SK-N-SH (cell line): ENCODE measurements around the gene SAYSD1. TPM values are rescaled to one million over a fixed set of nuclear protein-coding genes. Genes with fewer than 3 reads are reported as not detected.
"Not testable (repeated sequence)": the region's sequence is repeated elsewhere in the genome, so short reads cannot be mapped to it uniquely, and the experiment has no call there.

ENCODE experiments used
- CTCF ChIA-PET: fragments of 300-600, 350-600 bp; formaldehyde crosslinking; extraction: SDS; loops from one replicate; lab custom pipeline; 2021; lab: Yijun Ruan, JAX
- POLR2A ChIA-PET: fragments of 350-600 bp; sonication (Branson Sonifier 250); formaldehyde crosslinking; extraction: SDS; loops from one replicate; lab custom pipeline; 2020; ENCODE audit warnings: antibody characterized with exemption, inconsistent platforms; lab: Yijun Ruan, JAX
- DNase-seq: peaks from one replicate; pipeline ENCODE4 v3.0.0; 2012
- H2AFZ ChIP-seq: fragments of 200-600 bp; sonication (generic); 2 replicates; pipeline ENCODE4 v1.8.1; 2016; ENCODE audit warnings: antibody characterized with exemption, mild to moderate bottlenecking, low read depth
- H3F3A ChIP-seq: fragments of 200-600 bp; sonication (generic); replicated peaks from 2 replicates; pipeline ENCODE3; 2016; ENCODE audit warnings: antibody characterized with exemption, mild to moderate bottlenecking; ENCODE audit not compliant: insufficient read depth
- H3K27ac ChIP-seq, 2 experiments: fragments of 200-500 bp in 1 of 2; fragments of 200-600 bp in 1 of 2; sonication (Bioruptor generic) in 1 of 2; sonication (generic), shearing (Covaris generic) in 1 of 2; 2 replicates each; pipeline versions ENCODE4 v1.5.1 to v1.6.1; 2014 to 2016; ENCODE audit warnings: low read depth in 2 of 2, inconsistent platforms in 1 of 2, low read length in 1 of 2, mild to moderate bottlenecking in 1 of 2, mixed read lengths in 1 of 2
- H3K27me3 ChIP-seq: fragments of 200-600 bp; sonication (generic), shearing (Covaris generic); 2 replicates; pipeline ENCODE4 v1.6.1; 2016; ENCODE audit warnings: mixed run types; ENCODE audit not compliant: insufficient read depth
- H3K36me3 ChIP-seq, 2 experiments: fragments of 200-500 bp in 1 of 2; fragments of 200-600 bp in 1 of 2; sonication (Bioruptor generic) in 1 of 2; sonication (generic) in 1 of 2; replicated peaks in 1 of 2; 2 replicates each; pipeline versions ENCODE3 to v1.5.1; 2014 to 2016; ENCODE audit warnings: low read length in 1 of 2, mild to moderate bottlenecking in 1 of 2; ENCODE audit not compliant: insufficient read depth in 2 of 2, control insufficient read depth in 1 of 2
- H3K4me1 ChIP-seq, 2 experiments: fragments of 200-500 bp in 1 of 2; fragments of 200-600 bp in 1 of 2; sonication (Bioruptor generic) in 1 of 2; sonication (generic), shearing (Covaris generic) in 1 of 2; 2 replicates each; pipeline versions ENCODE4 v1.5.1 to v1.6.1; 2014 to 2016; ENCODE audit warnings: low read depth in 1 of 2, low read length in 1 of 2, mixed run types in 1 of 2; ENCODE audit not compliant: insufficient read depth in 2 of 2, control insufficient read depth in 1 of 2
- H3K4me2 ChIP-seq: fragments of 200-600 bp; sonication (generic), shearing (Covaris generic); 2 replicates; pipeline ENCODE4 v1.6.1; 2017; ENCODE audit warnings: mixed run types
- H3K4me3 ChIP-seq, 2 experiments: fragments of 200-500 bp in 1 of 2; fragments of 200-600 bp in 1 of 2; sonication (Bioruptor generic) in 1 of 2; sonication (generic), shearing (Covaris generic) in 1 of 2; 2 replicates each; pipeline versions ENCODE4 v1.5.1 to v1.8.1; 2014 to 2016; ENCODE audit warnings: low read depth in 2 of 2, inconsistent platforms in 1 of 2, low read length in 1 of 2, mild to moderate bottlenecking in 1 of 2, mixed read lengths in 1 of 2, moderate library complexity in 1 of 2
- H3K79me2 ChIP-seq: fragments of 200-600 bp; sonication (generic); 2 replicates; pipeline ENCODE4 v1.8.1; 2017; ENCODE audit warnings: mild to moderate bottlenecking; ENCODE audit not compliant: insufficient read depth
- H3K9ac ChIP-seq: fragments of 200-600 bp; sonication (generic); 2 replicates; pipeline ENCODE4 v1.6.1; 2017; ENCODE audit warnings: mixed run types
- H3K9me2 ChIP-seq: fragments of 200-600 bp; sonication (generic); 2 replicates; pipeline ENCODE4 v1.6.1; 2017; ENCODE audit warnings: mixed run types
- H3K9me3 ChIP-seq: fragments of 200-600 bp; sonication (generic); 2 replicates; pipeline ENCODE4 v1.6.1; 2017; ENCODE audit warnings: mixed run types, mild to moderate bottlenecking, moderate library complexity
- H4K20me1 ChIP-seq: fragments of 200-600 bp; sonication (generic); 2 replicates; pipeline ENCODE4 v1.6.1; 2017; ENCODE audit warnings: mild to moderate bottlenecking, mixed run types; ENCODE audit not compliant: insufficient read depth
- CTCF ChIP-seq: fragments of 200-600 bp; sonication (generic); IDR thresholded peaks from 2 replicates; pipeline ENCODE4 v1.6.1; 2017; ENCODE audit warnings: antibody characterized with exemption, mild to moderate bottlenecking, moderate library complexity
- EZH2phosphoT487 ChIP-seq: fragments of 200-600 bp; sonication (generic); IDR thresholded peaks from 2 replicates; pipeline ENCODE4 v1.6.1; 2017; ENCODE audit warnings: low read depth, mixed run types, mild to moderate bottlenecking, antibody characterized with exemption, moderate library complexity, borderline replicate concordance
- GATA2 ChIP-seq: sonication (generic); formaldehyde crosslinking; IDR thresholded peaks from 2 replicates; pipeline ENCODE4 v1.5.0; 2020; ENCODE audit warnings: mild to moderate bottlenecking, missing genetic modification reagents
- MAX ChIP-seq: IDR thresholded peaks from 2 replicates; pipeline ENCODE4 v1.4.0; 2012; ENCODE audit warnings: low read depth
- MXI1 ChIP-seq: IDR thresholded peaks from 2 replicates; pipeline ENCODE4 v1.6.1; 2012; ENCODE audit warnings: mild to moderate bottlenecking, low read depth, low read length, improper control_type of control experiment
- NRF1 ChIP-seq: IDR thresholded peaks from 2 replicates; pipeline ENCODE4 v1.6.1; 2012; ENCODE audit warnings: low read depth, mild to moderate bottlenecking, low read length
- PBX3 ChIP-seq: IDR thresholded peaks from 2 replicates; pipeline ENCODE4; 2012
- RFX5 ChIP-seq: IDR thresholded peaks from 2 replicates; pipeline ENCODE4 v1.6.1; 2012; ENCODE audit warnings: mild to moderate bottlenecking, improper control_type of control experiment, low read length
- TAF1 ChIP-seq: IDR thresholded peaks from 2 replicates; pipeline ENCODE4 v1.6.1; 2012; ENCODE audit warnings: low read depth, mild to moderate bottlenecking, low read length, moderate library complexity, borderline replicate concordance
- TCF12 ChIP-seq: IDR thresholded peaks from 2 replicates; pipeline ENCODE4 v1.4.0; 2012
- USF1 ChIP-seq: IDR thresholded peaks from 2 replicates; pipeline ENCODE4 v1.4.0; 2012; ENCODE audit warnings: low read depth, borderline replicate concordance
- YY1 ChIP-seq: IDR thresholded peaks from 2 replicates; pipeline ENCODE4 v1.4.0; 2012; ENCODE audit warnings: low read depth, mild to moderate bottlenecking
- ZBTB33 ChIP-seq: IDR thresholded peaks from 2 replicates; pipeline ENCODE4 v1.4.0; 2012; ENCODE audit warnings: low read depth, borderline replicate concordance
- WGBS: methylation state at CpG from one replicate; pipeline ENCODE4 v1.1.6; 2017; ENCODE audit warnings: low lambda C conversion rate; 5-methylcytosine and 5-hydroxymethylcytosine counted together
- polyA plus RNA-seq, 3 experiments: library from polyadenylated mRNA; depleted of rRNA; stranded (reverse); fragments of >200 nt; gene quantifications; 2 replicates each; pipeline ENCODE4 v1.2.3, GENCODE V29; 2012

Gene SAYSD1
- polyA plus RNA-seq, 1 of the 3 experiments (the other 2 are of a cell fraction): 6.1 TPM

- WGBS: 48% methylated on average over 7 of the region's 7 CpGs
- POLR2A ChIA-PET, H3K4me3 ChIP-seq, H4K20me1 ChIP-seq, H3K9ac ChIP-seq, H3K4me1 ChIP-seq, CTCF ChIA-PET, H2AFZ ChIP-seq, H3K9me2 ChIP-seq, H3F3A ChIP-seq, H3K9me3 ChIP-seq, H3K27me3 ChIP-seq, H3K27ac ChIP-seq, H3K4me2 ChIP-seq, DNase-seq, H3K36me3 ChIP-seq, H3K79me2 ChIP-seq: not testable (repeated sequence)
Measured at GRCh38 chr6:39136207-39136606, 21.2 kb upstream of the SAYSD1 start.

GRCh38 chr6:39134761-39135160 is 19.8 kb upstream of the SAYSD1 start:
- H3K4me1 ChIP-seq, H3K36me3 ChIP-seq, POLR2A ChIA-PET, H3K27me3 ChIP-seq, H3K79me2 ChIP-seq, H3K9me3 ChIP-seq, H2AFZ ChIP-seq, H3F3A ChIP-seq, H3K9me2 ChIP-seq, H4K20me1 ChIP-seq, H3K9ac ChIP-seq, CTCF ChIA-PET, DNase-seq, H3K27ac ChIP-seq, H3K4me2 ChIP-seq, H3K4me3 ChIP-seq: not testable (repeated sequence)
- 24% methylated on average over 3 of the region's 3 CpGs for WGBS

GRCh38 chr6:39130691-39131090 is 15.7 kb upstream of the SAYSD1 start:
- H3K4me2 ChIP-seq: no peak overlapping the region
- POLR2A ChIA-PET: no interaction called here
- no peaks in the 10 kb centered on the region for H3K27me3 ChIP-seq
- DNase-seq: no peak
- no peak overlapping the region for H3K4me3 ChIP-seq
- no peaks in the 10 kb centered on the region for H3K4me1 ChIP-seq
- no peaks in the 10 kb centered on the region for H3F3A ChIP-seq
- no peaks in the 10 kb centered on the region for H3K36me3 ChIP-seq
- no peaks in the 10 kb centered on the region for H4K20me1 ChIP-seq
- H3K9ac ChIP-seq: no peak overlapping the region
- CTCF ChIA-PET: no interaction called here
- no peak overlapping the region for H2AFZ ChIP-seq
- no peaks in the 10 kb centered on the region for H3K79me2 ChIP-seq
- H3K9me2 ChIP-seq: no peaks in the 10 kb centered on the region
- no peak overlapping the region for H3K27ac ChIP-seq
- TF ChIP-seq PBX3 (no peak), MAX (no peak), NRF1 (no peak), TCF12 (no peak), GATA2 (no peak), RFX5 (no peak), ZBTB33 (no peak), USF1 (no peak), MXI1 (no peak), TAF1 (no peak), EZH2phosphoT487 (no peak), YY1 (no peak), CTCF (no peak)
- 25% methylated on average over 1 of the region's 1 CpG for WGBS
- no peaks in the 10 kb centered on the region for H3K9me3 ChIP-seq
